ENCODE results near the gene AFAP1L2. TPM values are rescaled to one million over a fixed set of nuclear protein-coding genes. Genes with fewer than 3 reads are reported as not detected.

AFAP1L2 gene
- total RNA-seq, 2 donors from 2014 or later = 10.5 to 17.9 TPM

DNA sequence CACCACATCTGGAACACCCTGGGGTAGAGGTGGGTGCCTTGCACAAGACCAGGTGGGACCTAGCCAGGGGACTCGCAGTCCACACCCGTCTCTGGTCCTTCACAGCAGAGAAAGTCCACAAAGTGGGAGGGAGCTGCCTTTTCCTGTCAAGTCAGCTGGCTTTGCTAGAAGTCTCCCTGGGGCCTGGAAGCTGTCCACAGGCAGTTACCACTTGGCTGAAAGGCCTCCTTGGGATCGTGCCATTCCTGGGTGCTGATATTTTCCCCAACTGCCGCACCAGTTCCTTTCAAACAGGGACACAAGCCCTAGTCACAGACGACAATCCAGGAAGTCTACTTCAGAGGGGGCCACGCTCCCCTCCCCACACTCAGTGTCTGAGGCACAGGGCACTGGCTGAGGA, 75.4 kb downstream of the AFAP1L2 start:
- TF ChIP-seq, protein P1, sequence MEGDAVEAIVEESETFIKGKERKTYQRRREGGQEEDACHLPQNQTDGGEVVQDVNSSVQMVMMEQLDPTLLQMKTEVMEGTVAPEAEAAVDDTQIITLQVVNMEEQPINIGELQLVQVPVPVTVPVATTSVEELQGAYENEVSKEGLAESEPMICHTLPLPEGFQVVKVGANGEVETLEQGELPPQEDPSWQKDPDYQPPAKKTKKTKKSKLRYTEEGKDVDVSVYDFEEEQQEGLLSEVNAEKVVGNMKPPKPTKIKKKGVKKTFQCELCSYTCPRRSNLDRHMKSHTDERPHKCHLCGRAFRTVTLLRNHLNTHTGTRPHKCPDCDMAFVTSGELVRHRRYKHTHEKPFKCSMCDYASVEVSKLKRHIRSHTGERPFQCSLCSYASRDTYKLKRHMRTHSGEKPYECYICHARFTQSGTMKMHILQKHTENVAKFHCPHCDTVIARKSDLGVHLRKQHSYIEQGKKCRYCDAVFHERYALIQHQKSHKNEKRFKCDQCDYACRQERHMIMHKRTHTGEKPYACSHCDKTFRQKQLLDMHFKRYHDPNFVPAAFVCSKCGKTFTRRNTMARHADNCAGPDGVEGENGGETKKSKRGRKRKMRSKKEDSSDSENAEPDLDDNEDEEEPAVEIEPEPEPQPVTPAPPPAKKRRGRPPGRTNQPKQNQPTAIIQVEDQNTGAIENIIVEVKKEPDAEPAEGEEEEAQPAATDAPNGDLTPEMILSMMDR (IDR thresholded peaks at IDR 0.05) = no peak
- no peak for TF ChIP-seq POLR2A (IDR thresholded peaks at IDR 0.05)
- Histone ChIP-seq H3K4me3 (no peak overlapping the region), H3K9me3 (no peaks in the 10 kb centered on the region), H3K27me3 (no peaks in the 10 kb centered on the region), H3K27ac (no peak overlapping the region), H3K4me1 (no peaks in the 10 kb centered on the region), H3K36me3 (replicated peaks in 1 of 2; ENCODE audit: insufficient read depth in 1 of 2, low read depth in 2 of 2) (peaks cover 0 to 2% of the 10 kb centered on the region in 2 donors)
- ATAC-seq (no peak), DNase-seq (no peak)
- intact Hi-C loops (cut with DNase I) = no loop called here
- 82 to 89% methylated on average over 6 of the region's 6 CpGs for WGBS, 2 donors

- Histone ChIP-seq H3K27ac (no peak overlapping the region), H3K36me3 (replicated peaks in 1 of 2; ENCODE audit: insufficient read depth in 1 of 2, low read depth in 2 of 2) (peaks cover 0 to 2% of the 10 kb centered on the region in 2 donors), H3K4me1 (no peaks in the 10 kb centered on the region), H3K27me3 (no peaks in the 10 kb centered on the region), H3K4me3 (no peak overlapping the region), H3K9me3 (no peaks in the 10 kb centered on the region)
- DNase-seq = no peak
- intact Hi-C loops (cut with DNase I) = no loop called here
- ATAC-seq = no peak
- TF ChIP-seq, protein P1 (IDR thresholded peaks at IDR 0.05) = no peak
- TF ChIP-seq POLR2A (IDR thresholded peaks at IDR 0.05) = no peak
- WGBS, 2 donors = 92% methylated on average over 5 of the region's 6 CpGs; no CpG with 5 or more reads in 1 of the 2 donors
Measured at GRCh38 chr10:114328441-114328812, 75.9 kb downstream of the AFAP1L2 start.

GRCh38 chr10:114327537-114328440, 76.5 kb downstream of the AFAP1L2 start:
- Histone ChIP-seq H3K27me3 (no peaks in the 10 kb centered on the region), H3K27ac (no peak overlapping the region), H3K36me3 (replicated peaks in 1 of 2; ENCODE audit: insufficient read depth in 1 of 2, low read depth in 2 of 2) (peaks cover 0 to 2% of the 10 kb centered on the region in 2 donors), H3K4me3 (no peak overlapping the region), H3K4me1 (no peaks in the 10 kb centered on the region), H3K9me3 (no peaks in the 10 kb centered on the region)
- ATAC-seq (no peak), DNase-seq (no peak)
- WGBS, 2 donors = 79 to 91% methylated on average over 8 to 15 of the region's 15 CpGs
- intact Hi-C loops (cut with DNase I) = no loop called here
- TF ChIP-seq, protein P1 (IDR thresholded peaks at IDR 0.05) = no peak
- TF ChIP-seq POLR2A (IDR thresholded peaks at IDR 0.05) = no peak

- ATAC-seq = no peak
- H3K27ac ChIP-seq = no peak overlapping the region
- peaks cover 0 to 2% of the 10 kb centered on the region in 2 donors for H3K36me3 ChIP-seq (replicated peaks in 1 of 2; ENCODE audit: insufficient read depth in 1 of 2, low read depth in 2 of 2)
- TF ChIP-seq, protein P1 (IDR thresholded peaks at IDR 0.05) = no peak
- TF ChIP-seq POLR2A (IDR thresholded peaks at IDR 0.05) = no peak
- H3K4me1 ChIP-seq = no peaks in the 10 kb centered on the region
- 81 to 82% methylated on average over 2 of the region's 2 CpGs for WGBS, 2 donors
- no peak for DNase-seq
- intact Hi-C loops (cut with DNase I) = no loop called here
- H3K4me3 ChIP-seq = no peak overlapping the region
- no peaks in the 10 kb centered on the region for H3K9me3 ChIP-seq
- H3K27me3 ChIP-seq = no peaks in the 10 kb centered on the region
Measured at GRCh38 chr10:114326795-114327194, 77.5 kb downstream of the AFAP1L2 start.

Measured in body of pancreas (tissue), 4 donors.